ENCODE data around the gene ITGAX. TPM values are rescaled to one million over a fixed set of nuclear protein-coding genes. Genes with fewer than 3 reads are reported as not detected.

ITGAX gene
- polyA plus RNA-seq, 4 donors, result 0.22 to 2.5 (median 1.1) TPM

GRCh38 chr16:31390504-31391041 is 35.6 kb downstream of the ITGAX start:
- no peaks in the 10 kb centered on the region for H3K36me3 ChIP-seq (ENCODE audit: control insufficient read depth in 3 of 3, insufficient read depth in 2 of 3, low read depth in 1 of 3, low read length in 3 of 3)
- H3K27me3 ChIP-seq (ENCODE audit: control insufficient read depth in 3 of 3, insufficient read depth in 3 of 3, low read length in 3 of 3), result no peaks in the 10 kb centered on the region
- peaks cover 0 to 5% (median 0%) of the 10 kb centered on the region in 3 donors for H3K4me1 ChIP-seq (ENCODE audit: control insufficient read depth in 3 of 3, insufficient read depth in 2 of 3, low read depth in 1 of 3, low read length in 2 of 3)
- WGBS, 3 donors, result 52 to 64% (median 63%) methylated on average over 6 of the region's 6 CpGs
- H3K9me3 ChIP-seq (ENCODE audit: control insufficient read depth in 2 of 2, insufficient read depth in 1 of 2, low read depth in 1 of 2, low read length in 1 of 2), result no peaks in the 10 kb centered on the region
- H3K27ac ChIP-seq (ENCODE audit: low read depth in 1 of 3, low read length in 2 of 3), result no peak overlapping the region
- H3K4me3 ChIP-seq (ENCODE audit: low read depth in 1 of 3, low read length in 3 of 3), result no peak overlapping the region
- DNase-seq (no peak), FAIRE-seq (no peak)

DNA sequence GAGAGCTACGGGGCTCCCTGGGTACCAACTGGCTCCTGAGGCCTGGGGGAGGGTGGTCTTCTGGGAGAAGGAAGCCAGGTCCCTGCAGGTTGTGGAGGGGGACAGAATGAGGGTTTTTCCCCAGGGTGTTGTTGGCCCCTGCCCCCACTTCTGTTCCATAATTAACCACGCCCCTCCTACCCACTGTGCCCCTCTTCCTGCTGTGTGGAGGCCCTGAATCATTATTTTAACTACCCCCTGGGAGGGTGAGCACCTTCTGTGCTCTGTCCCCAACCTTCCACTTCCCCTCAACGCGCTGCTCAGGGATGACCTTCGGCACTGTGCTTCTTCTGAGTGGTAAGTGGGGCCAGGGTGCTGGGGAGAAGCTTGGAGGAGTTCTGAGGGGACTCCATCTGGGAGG is 38.1 kb downstream of the ITGAX start, which contains the start of gene ITGAD:
ITGAD (plus strand) TSS at position 280 of the 400 bp plus-strand sequence; CDS start at position 306, 26 bp downstream.
- H3K4me1 ChIP-seq (ENCODE audit: control insufficient read depth in 3 of 3, insufficient read depth in 2 of 3, low read depth in 1 of 3, low read length in 2 of 3), result no peaks in the 10 kb centered on the region
- H3K4me3 ChIP-seq (ENCODE audit: low read depth in 1 of 3, low read length in 3 of 3), result no peak within 1 kb of the TSS
- no peak for DNase-seq
- no peaks in the 10 kb centered on the region for H3K27me3 ChIP-seq (ENCODE audit: control insufficient read depth in 3 of 3, insufficient read depth in 3 of 3, low read length in 3 of 3)
- no peaks in the 10 kb centered on the region for H3K36me3 ChIP-seq (ENCODE audit: control insufficient read depth in 3 of 3, insufficient read depth in 2 of 3, low read depth in 1 of 3, low read length in 3 of 3)
- FAIRE-seq, result no peak
- H3K27ac ChIP-seq (ENCODE audit: low read depth in 1 of 3, low read length in 2 of 3), result no peak within 1 kb of the TSS
- no peaks in the 10 kb centered on the region for H3K9me3 ChIP-seq (ENCODE audit: control insufficient read depth in 2 of 2, insufficient read depth in 1 of 2, low read depth in 1 of 2, low read length in 1 of 2)
- WGBS, 3 donors, result 49 to 53% (median 50%) methylated on average over 4 to 5 of the region's 5 CpGs

- WGBS, 3 donors, result 54 to 78% (median 64%) methylated on average over 6 of the region's 6 CpGs
- no peaks in the 10 kb centered on the region for H3K9me3 ChIP-seq (ENCODE audit: control insufficient read depth in 2 of 2, insufficient read depth in 1 of 2, low read depth in 1 of 2, low read length in 1 of 2)
- FAIRE-seq, result no peak
These were observed 40.7 kb downstream of the ITGAX start for GRCh38 chr16:31395647-31396046.

GRCh38 chr16:31397096-31397660 is 42.2 kb downstream of the ITGAX start:
- DNase-seq, result no peak
- H3K4me3 ChIP-seq (ENCODE audit: low read depth in 1 of 3, low read length in 3 of 3), result no peak overlapping the region
- H3K27ac ChIP-seq (ENCODE audit: low read depth in 1 of 3, low read length in 2 of 3), result no peak overlapping the region
- WGBS, 3 donors, result 83 to 92% (median 90%) methylated on average over 17 to 18 of the region's 18 CpGs
- no peaks in the 10 kb centered on the region for H3K36me3 ChIP-seq (ENCODE audit: control insufficient read depth in 3 of 3, insufficient read depth in 2 of 3, low read depth in 1 of 3, low read length in 3 of 3)
- no peaks in the 10 kb centered on the region for H3K9me3 ChIP-seq (ENCODE audit: control insufficient read depth in 2 of 2, insufficient read depth in 1 of 2, low read depth in 1 of 2, low read length in 1 of 2)
- no peaks in the 10 kb centered on the region for H3K4me1 ChIP-seq (ENCODE audit: control insufficient read depth in 3 of 3, insufficient read depth in 2 of 3, low read depth in 1 of 3, low read length in 2 of 3)
- no peaks in the 10 kb centered on the region for H3K27me3 ChIP-seq (ENCODE audit: control insufficient read depth in 3 of 3, insufficient read depth in 3 of 3, low read length in 3 of 3)
- no peak for FAIRE-seq

More at GRCh38 chr16:31395647-31396046, 40.7 kb downstream of the ITGAX start:
- DNase-seq, result no peak
- Histone ChIP-seq H3K4me1 (ENCODE audit: control insufficient read depth in 3 of 3, insufficient read depth in 2 of 3, low read depth in 1 of 3, low read length in 2 of 3) (no peaks in the 10 kb centered on the region), H3K4me3 (ENCODE audit: low read depth in 1 of 3, low read length in 3 of 3) (no peak overlapping the region), H3K27ac (ENCODE audit: low read depth in 1 of 3, low read length in 2 of 3) (no peak overlapping the region), H3K27me3 (ENCODE audit: control insufficient read depth in 3 of 3, insufficient read depth in 3 of 3, low read length in 3 of 3) (no peaks in the 10 kb centered on the region), H3K36me3 (ENCODE audit: control insufficient read depth in 3 of 3, insufficient read depth in 2 of 3, low read depth in 1 of 3, low read length in 3 of 3) (no peaks in the 10 kb centered on the region)

DNA sequence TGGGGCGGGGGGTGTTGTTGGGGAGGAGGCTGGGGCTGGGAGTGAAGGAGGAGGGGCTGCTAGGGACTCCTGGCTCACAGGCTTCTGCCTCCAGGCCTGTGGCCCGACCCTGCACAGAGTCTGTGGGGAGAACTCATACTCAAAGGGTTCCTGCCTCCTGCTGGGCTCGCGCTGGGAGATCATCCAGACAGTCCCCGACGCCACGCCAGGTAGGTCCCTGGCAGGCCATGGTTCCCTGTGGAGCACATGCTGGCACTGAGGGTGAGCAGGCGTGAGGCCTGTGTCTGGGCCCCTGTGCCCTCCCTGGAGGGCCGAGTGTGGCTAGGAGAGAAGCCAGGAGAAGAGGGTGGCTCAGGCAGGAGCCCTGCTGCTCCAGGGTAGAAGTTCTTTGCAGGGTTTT is 42.7 kb downstream of the ITGAX start:
- Histone ChIP-seq H3K27me3 (ENCODE audit: control insufficient read depth in 3 of 3, insufficient read depth in 3 of 3, low read length in 3 of 3) (no peaks in the 10 kb centered on the region), H3K9me3 (ENCODE audit: control insufficient read depth in 2 of 2, insufficient read depth in 1 of 2, low read depth in 1 of 2, low read length in 1 of 2) (no peaks in the 10 kb centered on the region), H3K4me3 (ENCODE audit: low read depth in 1 of 3, low read length in 3 of 3) (no peak overlapping the region), H3K4me1 (ENCODE audit: control insufficient read depth in 3 of 3, insufficient read depth in 2 of 3, low read depth in 1 of 3, low read length in 2 of 3) (no peaks in the 10 kb centered on the region), H3K36me3 (ENCODE audit: control insufficient read depth in 3 of 3, insufficient read depth in 2 of 3, low read depth in 1 of 3, low read length in 3 of 3) (no peaks in the 10 kb centered on the region), H3K27ac (ENCODE audit: low read depth in 1 of 3, low read length in 2 of 3) (no peak overlapping the region)
- FAIRE-seq (no peak), DNase-seq (no peak)
- WGBS, 3 donors, result 84 to 91% (median 84%) methylated on average over 9 of the region's 9 CpGs

DNA sequence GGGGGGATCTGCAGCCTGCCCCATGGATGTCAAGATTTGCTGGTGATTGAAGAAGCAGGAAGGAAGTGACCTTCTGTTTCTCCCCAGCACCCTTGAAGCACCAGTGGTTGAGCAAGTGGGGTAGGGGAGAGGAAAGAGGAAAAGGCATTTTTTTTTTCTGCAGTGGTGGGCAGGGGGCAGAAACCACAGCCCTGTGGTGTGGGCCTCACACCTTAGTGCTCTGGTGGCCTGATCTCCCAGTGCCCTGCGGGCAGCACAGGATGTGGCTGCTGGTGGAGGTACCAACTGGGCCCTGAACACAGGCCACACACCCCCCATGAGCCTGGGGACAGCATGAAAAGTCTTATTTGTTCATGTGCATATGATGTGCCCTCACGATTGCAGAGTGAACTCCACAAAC is 45.2 kb downstream of the ITGAX start:
- DNase-seq (no peak), FAIRE-seq (no peak)
- Histone ChIP-seq H3K9me3 (ENCODE audit: control insufficient read depth in 2 of 2, insufficient read depth in 1 of 2, low read depth in 1 of 2, low read length in 1 of 2) (no peaks in the 10 kb centered on the region), H3K36me3 (ENCODE audit: control insufficient read depth in 3 of 3, insufficient read depth in 2 of 3, low read depth in 1 of 3, low read length in 3 of 3) (no peaks in the 10 kb centered on the region), H3K4me1 (ENCODE audit: control insufficient read depth in 3 of 3, insufficient read depth in 2 of 3, low read depth in 1 of 3, low read length in 2 of 3) (no peaks in the 10 kb centered on the region), H3K4me3 (ENCODE audit: low read depth in 1 of 3, low read length in 3 of 3) (no peak overlapping the region), H3K27me3 (ENCODE audit: control insufficient read depth in 3 of 3, insufficient read depth in 3 of 3, low read length in 3 of 3) (no peaks in the 10 kb centered on the region), H3K27ac (ENCODE audit: low read depth in 1 of 3, low read length in 2 of 3) (no peak overlapping the region)
- 58 to 74% (median 70%) methylated on average over 2 of the region's 2 CpGs for WGBS, 3 donors

- Histone ChIP-seq H3K4me1 (ENCODE audit: control insufficient read depth in 3 of 3, insufficient read depth in 2 of 3, low read depth in 1 of 3, low read length in 2 of 3) (no peaks in the 10 kb centered on the region), H3K27ac (ENCODE audit: low read depth in 1 of 3, low read length in 2 of 3) (no peak overlapping the region), H3K27me3 (ENCODE audit: control insufficient read depth in 3 of 3, insufficient read depth in 3 of 3, low read length in 3 of 3) (no peaks in the 10 kb centered on the region), H3K9me3 (ENCODE audit: control insufficient read depth in 2 of 2, insufficient read depth in 1 of 2, low read depth in 1 of 2, low read length in 1 of 2) (no peaks in the 10 kb centered on the region), H3K4me3 (ENCODE audit: low read depth in 1 of 3, low read length in 3 of 3) (no peak overlapping the region), H3K36me3 (ENCODE audit: control insufficient read depth in 3 of 3, insufficient read depth in 2 of 3, low read depth in 1 of 3, low read length in 3 of 3) (no peaks in the 10 kb centered on the region)
- no peak for DNase-seq
- FAIRE-seq, result no peak
- 67 to 78% (median 72%) methylated on average over 11 of the region's 11 CpGs for WGBS, 3 donors
These were observed 46.5 kb downstream of the ITGAX start for GRCh38 chr16:31401436-31401835.

- H3K4me3 ChIP-seq (ENCODE audit: low read depth in 1 of 3, low read length in 3 of 3), result no peak overlapping the region
- DNase-seq (no peak), FAIRE-seq (no peak)
- no peaks in the 10 kb centered on the region for H3K27me3 ChIP-seq (ENCODE audit: control insufficient read depth in 3 of 3, insufficient read depth in 3 of 3, low read length in 3 of 3)
- H3K4me1 ChIP-seq (ENCODE audit: control insufficient read depth in 3 of 3, insufficient read depth in 2 of 3, low read depth in 1 of 3, low read length in 2 of 3), result no peaks in the 10 kb centered on the region
- no peak overlapping the region for H3K27ac ChIP-seq (ENCODE audit: low read depth in 1 of 3, low read length in 2 of 3)
- H3K36me3 ChIP-seq (ENCODE audit: control insufficient read depth in 3 of 3, insufficient read depth in 2 of 3, low read depth in 1 of 3, low read length in 3 of 3), result no peaks in the 10 kb centered on the region
- H3K9me3 ChIP-seq (ENCODE audit: control insufficient read depth in 2 of 2, insufficient read depth in 1 of 2, low read depth in 1 of 2, low read length in 1 of 2), result no peaks in the 10 kb centered on the region
- WGBS, 3 donors, result 88 to 90% (median 89%) methylated on average over 1 of the region's 1 CpG
These were observed 47.7 kb downstream of the ITGAX start for GRCh38 chr16:31402687-31403086.

Data from small intestine (tissue), 7 donors.